ENCODE data around the gene NFAM1.

DNA sequence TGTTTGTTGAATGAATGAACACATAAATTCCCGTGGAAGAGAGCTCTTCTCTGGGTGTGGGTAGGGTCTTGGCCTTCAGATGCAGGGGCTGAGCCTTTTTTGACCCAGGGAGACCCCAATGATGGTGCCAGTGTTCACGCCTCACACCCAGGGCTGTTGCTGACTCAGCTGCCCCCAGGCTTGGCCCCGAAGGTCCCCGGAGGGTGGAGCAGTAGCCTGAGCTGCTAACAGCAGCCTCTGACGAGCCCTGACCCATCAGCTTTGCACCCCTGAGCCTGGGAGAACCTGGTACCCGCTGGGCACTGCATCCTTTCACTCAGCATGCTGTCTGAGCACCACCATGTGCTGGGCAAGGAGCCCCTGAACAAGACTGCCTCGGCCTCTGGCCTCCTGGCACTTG is 23.9 kb downstream of the NFAM1 start:
- TF ChIP-seq, protein P1, sequence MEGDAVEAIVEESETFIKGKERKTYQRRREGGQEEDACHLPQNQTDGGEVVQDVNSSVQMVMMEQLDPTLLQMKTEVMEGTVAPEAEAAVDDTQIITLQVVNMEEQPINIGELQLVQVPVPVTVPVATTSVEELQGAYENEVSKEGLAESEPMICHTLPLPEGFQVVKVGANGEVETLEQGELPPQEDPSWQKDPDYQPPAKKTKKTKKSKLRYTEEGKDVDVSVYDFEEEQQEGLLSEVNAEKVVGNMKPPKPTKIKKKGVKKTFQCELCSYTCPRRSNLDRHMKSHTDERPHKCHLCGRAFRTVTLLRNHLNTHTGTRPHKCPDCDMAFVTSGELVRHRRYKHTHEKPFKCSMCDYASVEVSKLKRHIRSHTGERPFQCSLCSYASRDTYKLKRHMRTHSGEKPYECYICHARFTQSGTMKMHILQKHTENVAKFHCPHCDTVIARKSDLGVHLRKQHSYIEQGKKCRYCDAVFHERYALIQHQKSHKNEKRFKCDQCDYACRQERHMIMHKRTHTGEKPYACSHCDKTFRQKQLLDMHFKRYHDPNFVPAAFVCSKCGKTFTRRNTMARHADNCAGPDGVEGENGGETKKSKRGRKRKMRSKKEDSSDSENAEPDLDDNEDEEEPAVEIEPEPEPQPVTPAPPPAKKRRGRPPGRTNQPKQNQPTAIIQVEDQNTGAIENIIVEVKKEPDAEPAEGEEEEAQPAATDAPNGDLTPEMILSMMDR (conservative IDR thresholded peaks at IDR 0.05; ENCODE audit: low read depth, low read length): no peak
- no peak for TF ChIP-seq EZH2 (IDR thresholded peaks at IDR 0.05; ENCODE audit: borderline replicate concordance, low read depth, low read length, poor library complexity, severe bottlenecking)

All from A673 (cell line).